Calu3 (cell line): ENCODE measurements around the gene MSI2. TPM values are rescaled to one million over a fixed set of nuclear protein-coding genes. Genes with fewer than 3 reads are reported as not detected.

ENCODE experiments used
- BruUV-seq: library from RNA; stranded (reverse); fragments of 400-500 nt; replicated peaks from 2 replicates; lab custom pipeline; 2021; lab: Mats Ljungman, UMichigan
- CTCF ChIA-PET: fragments of 300-600 bp; sonication (Branson Sonifier 250); formaldehyde crosslinking; loops from one replicate; lab custom pipeline; 2022; ENCODE audit warnings: antibody characterized with exemption; lab: Charles Lee
- DNase-seq: peaks from one replicate; pipeline ENCODE4 v3.0.0; 2022
- H3K27ac Mint-ChIP-seq: one replicate; pipeline ENCODE4 v1.8.0; 2022; ENCODE audit warnings: mixed read lengths; ENCODE audit not compliant: unreplicated experiment
- H3K27me3 Mint-ChIP-seq: one replicate; pipeline ENCODE4 v1.8.0; 2022; ENCODE audit warnings: mixed read lengths; ENCODE audit not compliant: unreplicated experiment
- H3K36me3 Mint-ChIP-seq: one replicate; pipeline ENCODE4 v1.8.0; 2022; ENCODE audit warnings: mild to moderate bottlenecking, moderate library complexity, mixed read lengths; ENCODE audit not compliant: insufficient read depth, unreplicated experiment
- H3K4me1 Mint-ChIP-seq: one replicate; pipeline ENCODE4 v1.8.0; 2022; ENCODE audit warnings: mild to moderate bottlenecking, low read depth, mixed read lengths; ENCODE audit not compliant: unreplicated experiment
- H3K4me3 Mint-ChIP-seq: one replicate; pipeline ENCODE4 v1.8.0; 2022; ENCODE audit warnings: mild to moderate bottlenecking, low read depth, moderate library complexity, mixed read lengths; ENCODE audit not compliant: unreplicated experiment
- H3K9me3 Mint-ChIP-seq: one replicate; pipeline ENCODE4 v1.8.0; 2022; ENCODE audit warnings: low read depth, mixed read lengths; ENCODE audit not compliant: unreplicated experiment
- CTCF ChIP-seq: fragments of 200-600 bp; IDR thresholded peaks from one replicate; pipeline ENCODE4 v1.8.0; 2022; ENCODE audit warnings: antibody characterized with exemption; ENCODE audit not compliant: unreplicated experiment
- intact Hi-C: fragments of 100-400 bp; cut with micrococcal nuclease; formaldehyde crosslinking; loops from one replicate; pipeline ENCODE4 v1.10.0; 2022; ENCODE audit not compliant: unreplicated experiment
- total RNA-seq: library from RNA; stranded (reverse); gene quantifications from 2 replicates; pipeline ENCODE4 v1.2.3, GENCODE V29; 2022

The MSI2 gene
- total RNA-seq, 1 experiment from 2014 or later: 66.4 TPM

DNA sequence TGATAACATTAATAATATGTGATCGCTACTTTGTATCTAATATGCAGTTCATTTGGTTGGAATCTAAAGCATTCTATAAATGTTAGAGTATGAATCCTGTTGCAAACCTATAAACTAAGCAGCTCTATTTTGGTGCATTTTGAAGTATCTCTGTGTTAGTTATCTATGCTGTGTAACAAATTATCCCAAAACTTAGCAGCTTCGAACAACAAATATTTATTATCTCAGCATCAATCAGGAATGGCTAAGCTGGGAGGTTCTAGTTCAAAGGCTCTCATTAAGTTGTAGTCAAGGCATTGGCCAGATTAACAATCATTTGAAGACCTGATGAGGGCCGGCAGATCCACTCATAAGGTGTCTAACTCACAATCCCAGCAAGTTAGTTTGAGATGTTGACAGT lies 10.1 kb upstream of the MSI2 start:
- H3K36me3 Mint-ChIP-seq: no peaks in the 10 kb centered on the region
- no peak overlapping the region for H3K27ac Mint-ChIP-seq
- CTCF ChIA-PET: no interaction called here
- peaks cover 9% of the 10 kb centered on the region for H3K27me3 Mint-ChIP-seq
- no peak overlapping the region for H3K4me3 Mint-ChIP-seq
- intact Hi-C loops: loop anchor here (10.0 kb wide), 1 partner anchor 429 kb away; no protein-coding TSS in a partner anchor
- TF ChIP-seq CTCF: no peak
- H3K9me3 Mint-ChIP-seq: peaks cover 6% of the 10 kb centered on the region
- BruUV-seq: no TSS peak
- H3K4me1 Mint-ChIP-seq: peaks cover 9% of the 10 kb centered on the region
- no peak for DNase-seq

DNA sequence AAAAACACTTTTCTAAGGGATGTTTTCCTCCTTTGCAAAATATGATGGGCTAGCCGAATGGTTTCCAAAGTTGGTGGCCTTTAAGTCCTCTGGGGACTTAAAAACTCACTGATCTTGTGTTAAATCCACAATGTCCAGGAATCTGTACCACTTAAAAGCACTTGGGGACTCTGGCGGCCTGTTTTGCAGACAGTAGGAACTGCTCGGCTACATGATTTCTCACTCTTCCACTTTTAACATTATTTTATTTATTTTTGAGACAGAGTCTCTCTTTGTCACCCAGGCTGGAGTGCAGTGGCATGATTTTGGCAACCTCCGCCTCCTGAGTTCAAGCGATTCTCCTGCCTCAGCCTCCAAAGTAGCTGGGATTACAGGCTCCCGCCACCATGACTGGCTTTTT lies 9.1 kb upstream of the MSI2 start:
- BruUV-seq: no TSS peak
- H3K4me1 Mint-ChIP-seq: peaks cover 9% of the 10 kb centered on the region
- H3K9me3 Mint-ChIP-seq: peaks cover 6% of the 10 kb centered on the region
- no peak for DNase-seq
- CTCF ChIA-PET: no interaction called here
- no peaks in the 10 kb centered on the region for H3K27me3 Mint-ChIP-seq
- no peak for TF ChIP-seq CTCF
- no peaks in the 10 kb centered on the region for H3K36me3 Mint-ChIP-seq
- no peak overlapping the region for H3K4me3 Mint-ChIP-seq
- H3K27ac Mint-ChIP-seq: no peak overlapping the region
- intact Hi-C loops: loop anchor here (10.0 kb wide), 1 partner anchor 428 kb away; no protein-coding TSS in a partner anchor

GRCh38 chr17:57247913-57248312 lies 8.4 kb upstream of the MSI2 start:
- intact Hi-C loops: loop anchor here (10.0 kb wide), 1 partner anchor 427 kb away; no protein-coding TSS in a partner anchor

DNA sequence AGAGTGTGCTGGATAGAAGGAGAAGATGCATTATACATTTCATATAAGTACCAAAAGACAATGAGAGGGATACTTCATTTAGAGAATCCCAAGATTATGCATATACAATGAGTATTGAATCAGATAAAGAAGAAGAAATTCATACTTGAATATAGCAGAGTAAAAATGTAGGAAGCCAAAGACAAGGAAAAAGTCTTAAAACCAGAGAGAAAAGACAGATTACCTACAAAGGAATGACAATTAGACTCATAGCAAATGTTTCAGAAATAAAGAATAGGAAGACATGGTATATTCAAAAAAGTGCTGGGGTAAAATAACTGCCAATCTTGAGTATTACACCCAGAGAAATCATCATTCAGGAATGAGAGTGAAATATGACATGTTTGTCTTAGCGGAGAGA lies 6.8 kb upstream of the MSI2 start:
- H3K27ac Mint-ChIP-seq: no peak overlapping the region
- CTCF ChIA-PET: interaction anchor here (0.7 kb wide), 2 partner anchors 78 to 289 kb away, joined by 3 read pairs; no protein-coding TSS in a partner anchor
- intact Hi-C loops: loop anchor here (10.0 kb wide), 1 partner anchor 425 kb away; no protein-coding TSS in a partner anchor

More at GRCh38 chr17:57247913-57248312, 8.4 kb upstream of the MSI2 start:
- Mint-ChIP-seq H3K27me3 (no peaks in the 10 kb centered on the region), H3K4me3 (no peak overlapping the region), H3K9me3 (peaks cover 6% of the 10 kb centered on the region), H3K36me3 (no peaks in the 10 kb centered on the region), H3K27ac (no peak overlapping the region), H3K4me1 (peaks cover 7% of the 10 kb centered on the region)
- no TSS peak for BruUV-seq
- DNase-seq: no peak
- no peak for TF ChIP-seq CTCF
- CTCF ChIA-PET: no interaction called here

More for the DNA sequence above, 6.8 kb upstream of the MSI2 start:
- peaks cover 6% of the 10 kb centered on the region for H3K9me3 Mint-ChIP-seq
- H3K4me1 Mint-ChIP-seq: no peaks in the 10 kb centered on the region
- H3K27me3 Mint-ChIP-seq: no peaks in the 10 kb centered on the region
- DNase-seq: no peak
- BruUV-seq: no TSS peak
- H3K4me3 Mint-ChIP-seq: no peak overlapping the region
- TF ChIP-seq CTCF: no peak
- H3K36me3 Mint-ChIP-seq: no peaks in the 10 kb centered on the region
